Mucosa of rectum (tissue), 2 donors: ENCODE data around the gene USPL1.
"Not testable (repeated sequence)": the region's sequence is repeated elsewhere in the genome, so short reads cannot be mapped to it uniquely, and the experiment has no call there.

ENCODE experiments used
- H3K27ac ChIP-seq, 2 donors: one replicate each; pipeline ENCODE4 v1.7.0; 2013; ENCODE audit warnings: inconsistent platforms in 2 of 2, low read depth in 2 of 2, low read length in 2 of 2
- H3K27me3 ChIP-seq, 2 donors: one replicate each; pipeline ENCODE4 v1.7.0; 2013; ENCODE audit warnings: low read length in 2 of 2; ENCODE audit not compliant: control insufficient read depth in 2 of 2, insufficient read depth in 2 of 2
- H3K36me3 ChIP-seq, 2 donors: one replicate each; pipeline ENCODE4 v1.7.0; 2013; ENCODE audit warnings: low read length in 2 of 2; ENCODE audit not compliant: control insufficient read depth in 2 of 2, insufficient read depth in 2 of 2
- H3K4me1 ChIP-seq, 2 donors: one replicate each; pipeline ENCODE4 v1.7.0; 2013; ENCODE audit warnings: low read length in 2 of 2, mild to moderate bottlenecking in 1 of 2; ENCODE audit not compliant: control insufficient read depth in 2 of 2, insufficient read depth in 2 of 2
- H3K4me3 ChIP-seq, 2 donors: one replicate each; pipeline ENCODE4 v1.7.0; 2013; ENCODE audit warnings: low read length in 2 of 2
- H3K9ac ChIP-seq, 2 donors: one replicate each; pipeline ENCODE4 v1.7.0; 2013; ENCODE audit warnings: low read length in 2 of 2, low read depth in 1 of 2, mild to moderate bottlenecking in 1 of 2
- H3K9me3 ChIP-seq, 2 donors: one replicate each; pipeline ENCODE4 v1.7.0; 2013; ENCODE audit warnings: low read length in 2 of 2; ENCODE audit not compliant: control insufficient read depth in 2 of 2
- donor health status: healthy.
- donor health status: Normal muscosa, but diverticular disease.

The USPL1 gene

DNA sequence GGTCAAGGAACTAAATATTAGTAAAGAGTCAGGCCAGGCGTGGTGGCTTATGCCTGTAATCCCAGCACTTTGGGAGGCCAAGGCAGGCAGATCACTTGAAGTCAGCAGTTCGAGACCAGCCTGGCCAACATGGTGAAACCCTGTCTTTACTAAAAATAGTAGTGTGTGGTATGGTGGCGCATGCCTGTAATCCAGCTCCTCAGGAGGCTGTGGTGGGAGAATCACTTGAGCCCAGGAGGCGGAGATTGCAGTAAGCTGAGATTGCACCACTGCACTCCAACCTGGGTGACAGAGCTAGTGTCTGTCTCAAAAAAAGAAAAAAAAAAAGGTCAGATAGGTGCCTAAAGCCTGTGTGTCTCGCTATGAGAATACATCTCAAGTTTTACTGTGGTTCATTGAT, 33.9 kb downstream of the USPL1 start:
- H3K27ac ChIP-seq, H3K4me1 ChIP-seq, H3K9ac ChIP-seq, H3K27me3 ChIP-seq, H3K9me3 ChIP-seq, H3K4me3 ChIP-seq: not testable (repeated sequence)
- peaks cover 35 to 55% of the 10 kb centered on the region in 2 donors for H3K36me3 ChIP-seq

DNA sequence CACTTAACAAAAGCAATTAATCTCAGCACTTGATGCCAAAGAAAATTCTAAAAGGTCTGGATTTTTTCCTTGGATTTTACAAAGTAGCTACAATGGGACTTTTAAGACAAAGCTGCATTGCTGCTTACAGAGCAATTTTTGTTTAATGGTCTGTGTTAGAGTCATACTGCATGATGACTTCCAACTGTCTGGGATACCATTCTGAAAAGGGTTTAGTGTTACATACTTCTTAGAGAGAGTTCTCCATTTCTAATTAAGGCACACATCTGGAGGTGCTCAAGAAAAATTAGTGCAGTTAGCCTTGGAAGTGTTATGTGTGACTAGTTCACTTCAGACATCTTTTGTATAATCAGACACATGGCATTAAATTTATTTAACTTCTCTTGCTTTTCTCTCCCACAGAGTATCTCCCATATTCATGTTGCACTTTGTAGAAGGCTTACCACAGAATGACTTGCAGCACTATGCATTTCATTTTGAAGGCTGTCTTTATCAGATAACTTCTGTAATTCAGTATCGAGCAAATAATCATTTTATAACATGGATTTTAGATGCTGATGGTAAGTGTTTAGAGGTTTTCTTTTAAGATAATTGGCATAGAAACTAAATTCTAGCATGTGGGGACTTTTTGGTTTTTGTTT, 35.1 kb downstream of the USPL1 start:
- H3K27me3 ChIP-seq: no peaks in the 10 kb centered on the region
- no peak overlapping the region for H3K27ac ChIP-seq
- no peak overlapping the region for H3K4me3 ChIP-seq
- H3K9ac ChIP-seq: no peak overlapping the region
- peaks cover 35 to 56% of the 10 kb centered on the region in 2 donors for H3K36me3 ChIP-seq
- H3K9me3 ChIP-seq: no peaks in the 10 kb centered on the region
- no peaks in the 10 kb centered on the region for H3K4me1 ChIP-seq

DNA sequence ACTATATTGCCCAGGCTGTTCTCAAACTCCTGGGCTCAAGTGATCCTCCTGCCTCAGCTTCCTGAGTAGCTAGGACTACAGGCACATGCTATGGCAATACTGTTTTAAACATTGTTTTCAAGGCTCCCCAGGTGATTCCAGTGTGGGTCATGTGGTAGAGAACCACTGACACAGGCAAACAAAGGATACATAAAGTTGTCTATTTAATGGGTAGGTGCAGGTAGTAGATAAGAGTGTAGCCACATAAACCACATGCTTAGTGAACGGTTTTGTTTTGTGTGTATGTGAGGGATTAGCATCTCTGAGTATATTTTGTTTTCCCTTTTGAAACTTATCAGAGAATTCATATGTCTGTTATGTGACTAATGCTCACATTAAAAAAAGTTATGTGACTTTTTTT, 36.7 kb downstream of the USPL1 start:
- H3K36me3 ChIP-seq: peaks cover 45 to 55% of the 10 kb centered on the region in 2 donors
- no peak overlapping the region for H3K27ac ChIP-seq
- no peaks in the 10 kb centered on the region for H3K27me3 ChIP-seq
- no peak overlapping the region for H3K9ac ChIP-seq
- no peak overlapping the region for H3K4me3 ChIP-seq
- H3K4me1 ChIP-seq: no peaks in the 10 kb centered on the region
- no peaks in the 10 kb centered on the region for H3K9me3 ChIP-seq

DNA sequence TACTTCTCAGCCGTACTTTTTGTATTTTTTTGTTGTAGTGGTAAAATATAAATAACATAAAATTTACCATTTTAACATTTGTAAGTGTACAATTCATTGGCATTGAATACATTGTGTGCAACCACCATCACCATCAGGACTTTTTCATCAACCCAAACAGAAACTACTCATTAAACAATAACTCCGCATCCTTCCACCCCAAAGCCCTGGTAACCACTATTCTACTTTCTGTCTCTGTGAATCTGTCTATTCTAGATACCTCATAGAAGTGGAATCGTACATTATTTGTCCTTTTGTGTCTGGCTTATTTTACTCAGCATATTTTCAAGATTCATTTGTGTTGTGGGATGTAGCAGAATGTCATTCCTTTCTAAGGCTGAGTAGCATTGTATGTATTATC, 38.5 kb downstream of the USPL1 start:
- H3K27ac ChIP-seq: no peak overlapping the region
- H3K27me3 ChIP-seq: no peaks in the 10 kb centered on the region
- H3K9me3 ChIP-seq: no peaks in the 10 kb centered on the region
- no peaks in the 10 kb centered on the region for H3K4me1 ChIP-seq
- no peak overlapping the region for H3K4me3 ChIP-seq
- H3K9ac ChIP-seq: no peak overlapping the region
- H3K36me3 ChIP-seq: peaks cover 41 to 47% of the 10 kb centered on the region in 2 donors

DNA sequence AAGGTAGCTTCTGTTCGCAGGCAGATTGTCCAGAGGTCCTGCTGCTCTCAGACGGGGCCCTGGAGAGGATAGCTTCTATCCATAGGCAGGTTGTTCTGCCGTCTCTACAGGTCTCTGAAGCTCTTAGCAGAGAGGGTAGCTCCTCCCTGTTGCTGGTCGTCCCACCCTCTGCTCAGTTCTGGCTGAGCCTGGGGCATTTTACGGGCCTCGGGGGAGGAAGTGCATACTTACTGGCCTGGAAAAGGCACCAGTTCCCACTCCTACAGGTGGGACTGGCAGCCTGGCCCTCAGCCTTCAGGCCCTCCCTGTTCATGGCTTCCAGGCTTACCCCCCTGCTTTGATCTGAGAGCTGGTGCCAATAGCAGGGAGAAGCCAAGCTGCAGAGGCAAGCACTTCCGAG, 42.3 kb downstream of the USPL1 start:
- Histone ChIP-seq H3K4me3 (no peak overlapping the region), H3K27ac (no peak overlapping the region), H3K4me1 (no peaks in the 10 kb centered on the region), H3K36me3 (peaks cover 30 to 33% of the 10 kb centered on the region in 2 donors), H3K27me3 (no peaks in the 10 kb centered on the region), H3K9me3 (no peaks in the 10 kb centered on the region), H3K9ac (no peak overlapping the region)

DNA sequence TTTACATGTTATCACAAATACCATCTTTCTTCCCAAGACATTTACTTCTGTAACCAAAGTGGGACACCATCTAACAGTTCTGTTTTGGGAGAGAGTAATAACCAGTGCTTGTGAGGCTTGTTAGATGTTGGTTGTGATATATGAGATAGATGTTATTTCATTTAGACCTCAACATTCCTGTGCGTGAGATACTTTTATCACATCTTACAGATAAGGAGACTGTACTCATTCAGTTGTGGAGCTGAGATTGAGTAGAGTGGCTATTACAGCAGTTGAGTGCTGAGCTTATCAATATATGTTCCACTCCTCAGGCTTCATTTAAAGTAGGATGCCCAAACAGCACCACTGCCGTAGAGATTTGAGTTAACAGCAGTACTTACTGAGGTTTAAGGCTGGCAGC, 43.1 kb downstream of the USPL1 start:
- Histone ChIP-seq H3K36me3 (peaks cover 27 to 30% of the 10 kb centered on the region in 2 donors), H3K27ac (no peak overlapping the region), H3K27me3 (no peaks in the 10 kb centered on the region), H3K4me1 (no peaks in the 10 kb centered on the region), H3K9ac (no peak overlapping the region), H3K9me3 (no peaks in the 10 kb centered on the region), H3K4me3 (no peak overlapping the region)

DNA sequence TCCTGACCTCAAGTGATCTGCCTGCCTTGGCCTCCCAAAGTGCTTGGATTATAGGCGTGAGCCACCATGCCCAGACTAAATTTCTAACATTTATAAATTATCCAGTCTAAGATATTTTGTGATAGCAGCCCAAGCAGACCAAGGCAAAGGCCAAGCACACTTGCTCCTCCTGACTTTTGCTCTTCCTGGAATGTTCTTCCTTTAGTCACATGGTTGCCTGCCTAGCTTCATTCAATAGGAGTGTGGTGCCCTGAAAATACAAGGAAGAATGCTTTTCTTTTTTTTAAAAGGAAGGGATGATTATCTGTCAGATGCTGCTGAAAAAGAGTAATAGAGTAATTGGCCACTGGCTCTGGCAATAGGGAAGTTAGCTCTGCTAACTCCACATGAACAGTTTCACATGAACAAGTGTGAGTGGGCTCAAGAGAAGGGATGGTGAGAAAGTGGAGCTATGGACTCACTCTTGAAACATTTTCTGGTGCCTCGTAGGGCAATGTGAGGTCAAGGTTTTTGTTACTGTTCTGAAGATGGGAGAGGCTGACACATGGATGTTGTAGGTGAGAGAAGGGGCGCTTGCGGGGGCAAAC, 47.1 kb downstream of the USPL1 start:
- Histone ChIP-seq H3K36me3 (peaks cover 0 to 3% of the 10 kb centered on the region in 2 donors), H3K27ac (no peak overlapping the region), H3K9me3 (no peaks in the 10 kb centered on the region), H3K9ac (no peak overlapping the region), H3K4me1 (no peaks in the 10 kb centered on the region), H3K27me3 (no peaks in the 10 kb centered on the region), H3K4me3 (no peak overlapping the region)

DNA sequence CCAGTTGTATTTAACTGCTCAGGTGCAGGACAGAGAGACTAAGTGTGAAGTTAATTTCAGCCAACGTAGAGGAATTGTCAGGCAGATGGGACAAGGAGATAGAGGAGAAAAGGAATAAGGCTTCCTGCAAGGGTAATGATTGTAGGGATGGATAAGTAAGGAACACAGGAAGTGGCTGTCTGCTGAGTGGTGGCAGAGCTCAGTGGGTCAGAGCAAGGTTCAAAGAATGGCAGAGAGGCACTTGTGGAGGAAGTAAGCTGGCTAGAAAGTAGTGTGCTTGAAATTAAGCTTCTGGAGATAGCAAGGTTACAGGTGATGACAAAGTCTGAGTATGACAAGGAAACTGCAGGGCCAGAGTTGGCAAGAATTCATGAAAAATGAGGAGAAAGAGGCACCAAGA, 47.9 kb downstream of the USPL1 start:
- H3K27ac ChIP-seq: no peak overlapping the region
- no peaks in the 10 kb centered on the region for H3K27me3 ChIP-seq
- H3K4me1 ChIP-seq: no peaks in the 10 kb centered on the region

DNA sequence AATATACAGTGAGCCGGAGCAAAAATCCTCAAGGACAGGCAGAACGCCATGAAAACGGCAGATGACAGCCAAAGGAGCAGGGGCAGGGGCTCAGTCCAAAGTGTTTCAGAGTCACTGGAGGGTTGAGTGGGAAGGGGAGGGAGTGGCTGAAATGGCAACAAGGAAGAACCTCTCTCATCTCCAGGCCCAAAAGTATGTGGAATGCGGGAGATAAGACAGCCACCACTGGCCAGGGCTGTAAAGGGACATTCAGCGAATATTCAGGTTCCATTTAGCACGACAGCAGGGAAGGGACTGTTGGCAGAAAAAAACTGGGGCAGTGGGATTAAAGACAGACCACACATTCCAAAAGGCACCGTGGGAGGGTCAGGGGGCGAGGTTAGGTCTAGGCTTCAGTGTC, 48.4 kb downstream of the USPL1 start:
- Histone ChIP-seq H3K27me3 (no peaks in the 10 kb centered on the region), H3K9me3 (no peaks in the 10 kb centered on the region), H3K36me3 (no peaks in the 10 kb centered on the region), H3K27ac (no peak overlapping the region), H3K4me1 (no peaks in the 10 kb centered on the region), H3K9ac (no peak overlapping the region), H3K4me3 (no peak overlapping the region)

More for the DNA sequence above, 47.9 kb downstream of the USPL1 start:
- Histone ChIP-seq H3K4me3 (no peak overlapping the region), H3K9me3 (no peaks in the 10 kb centered on the region), H3K9ac (no peak overlapping the region), H3K36me3 (no peaks in the 10 kb centered on the region)

DNA sequence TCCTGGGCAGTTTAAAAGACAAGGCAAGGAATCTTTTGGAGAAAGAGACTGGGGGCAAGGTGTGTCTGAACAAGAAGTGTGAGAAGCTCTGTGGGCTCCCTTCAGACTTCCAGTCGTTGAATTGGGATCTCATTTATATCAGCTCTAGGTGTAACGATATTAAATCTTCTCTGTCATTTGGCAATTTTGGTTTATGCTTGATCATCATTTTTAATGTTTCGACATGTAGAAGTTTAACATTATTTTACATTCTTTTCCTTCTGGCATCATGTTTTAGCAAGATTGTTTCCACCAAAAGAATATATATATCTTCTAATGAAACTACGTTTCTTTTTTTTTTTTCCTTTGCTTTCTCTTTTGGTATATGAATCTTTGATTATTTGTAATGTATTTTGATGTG, 49.3 kb downstream of the USPL1 start:
- H3K9ac ChIP-seq: no peak overlapping the region
- no peak overlapping the region for H3K4me3 ChIP-seq
- H3K4me1 ChIP-seq: no peaks in the 10 kb centered on the region
- no peaks in the 10 kb centered on the region for H3K27me3 ChIP-seq
- H3K36me3 ChIP-seq: no peaks in the 10 kb centered on the region
- H3K27ac ChIP-seq: no peak overlapping the region
- no peaks in the 10 kb centered on the region for H3K9me3 ChIP-seq
